Right lobe of liver (tissue), 4 donors: ENCODE data around the gene KHDC4.

Experiments used
- POLR2A ChIP-seq: fragments of 450-650 bp; IDR thresholded peaks from one replicate; pipeline ENCODE4 v1.6.1; 2017; ENCODE audit warnings: antibody characterized with exemption, mild to moderate bottlenecking
- TF ChIP-seq, protein P1 (sequence below), 4 donors: fragments of 200-600 bp in 3 of 4; fragments of 450-650 bp in 1 of 4; IDR thresholded peaks; one replicate each; pipeline versions ENCODE4 v1.5.1 to v1.8.0; 2016 to 2022; ENCODE audit warnings: antibody characterized with exemption in 4 of 4, mild to moderate bottlenecking in 2 of 4
- donor health status: DM: no; HTN: no; CAD: no.
- donor health status: DM: no; HTN: no; CAD: no.
- donor health status: DM: no; HTN: yes; CAD: no.

DNA sequence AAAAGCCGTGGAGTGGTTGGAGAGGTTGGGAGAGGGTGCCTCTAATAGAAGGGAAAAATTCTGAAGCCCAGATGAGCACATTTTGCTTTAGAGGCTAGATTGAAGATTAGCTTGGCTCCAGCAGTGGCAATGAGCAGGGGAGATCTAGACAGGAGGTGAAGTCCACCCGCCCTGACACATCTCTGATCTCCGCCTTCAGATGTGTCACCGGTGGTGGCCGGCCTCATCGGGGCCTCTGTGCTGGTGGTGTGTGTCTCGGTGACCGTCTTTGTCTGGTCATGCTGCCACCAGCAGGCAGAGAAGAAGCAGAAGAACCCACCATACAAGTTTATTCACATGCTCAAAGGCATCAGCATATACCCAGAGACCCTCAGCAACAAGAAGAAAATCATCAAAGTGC is 66.4 kb downstream of the KHDC4 start:
- TF ChIP-seq, protein P1, sequence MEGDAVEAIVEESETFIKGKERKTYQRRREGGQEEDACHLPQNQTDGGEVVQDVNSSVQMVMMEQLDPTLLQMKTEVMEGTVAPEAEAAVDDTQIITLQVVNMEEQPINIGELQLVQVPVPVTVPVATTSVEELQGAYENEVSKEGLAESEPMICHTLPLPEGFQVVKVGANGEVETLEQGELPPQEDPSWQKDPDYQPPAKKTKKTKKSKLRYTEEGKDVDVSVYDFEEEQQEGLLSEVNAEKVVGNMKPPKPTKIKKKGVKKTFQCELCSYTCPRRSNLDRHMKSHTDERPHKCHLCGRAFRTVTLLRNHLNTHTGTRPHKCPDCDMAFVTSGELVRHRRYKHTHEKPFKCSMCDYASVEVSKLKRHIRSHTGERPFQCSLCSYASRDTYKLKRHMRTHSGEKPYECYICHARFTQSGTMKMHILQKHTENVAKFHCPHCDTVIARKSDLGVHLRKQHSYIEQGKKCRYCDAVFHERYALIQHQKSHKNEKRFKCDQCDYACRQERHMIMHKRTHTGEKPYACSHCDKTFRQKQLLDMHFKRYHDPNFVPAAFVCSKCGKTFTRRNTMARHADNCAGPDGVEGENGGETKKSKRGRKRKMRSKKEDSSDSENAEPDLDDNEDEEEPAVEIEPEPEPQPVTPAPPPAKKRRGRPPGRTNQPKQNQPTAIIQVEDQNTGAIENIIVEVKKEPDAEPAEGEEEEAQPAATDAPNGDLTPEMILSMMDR (IDR thresholded peaks at IDR 0.05): no peak
- no peak for TF ChIP-seq POLR2A
